Testis (tissue), 3 donors: ENCODE data around the gene GID8. TPM values are rescaled to one million over a fixed set of nuclear protein-coding genes. Genes with fewer than 3 reads are reported as not detected.
A peak's percentile ranks its signal among the peaks of the same experiment; 100 is the strongest.

Experiments
- DNase-seq: peaks from one replicate; pipeline ENCODE4 v3.0.0-alpha.2; 2019
- H3K27ac ChIP-seq, 2 donors: fragments of 200-600 bp; sonication (generic); one replicate each; pipeline ENCODE4 v1.5.1; 2019
- H3K27me3 ChIP-seq: fragments of 200-600 bp; sonication (generic); one replicate; pipeline ENCODE4 v1.5.1; 2019
- H3K36me3 ChIP-seq: fragments of 200-600 bp; sonication (generic); one replicate; pipeline ENCODE4 v1.5.1; 2017; ENCODE audit warnings: low read depth; ENCODE audit errors: missing control alignments
- H3K4me1 ChIP-seq: fragments of 200-600 bp; sonication (generic); one replicate; pipeline ENCODE4 v1.5.1; 2019
- H3K4me3 ChIP-seq, 2 donors: fragments of 200-600 bp; sonication (generic); one replicate each; pipeline ENCODE4 v1.5.1; 2017 to 2019
- H3K9me3 ChIP-seq: fragments of 200-600 bp; sonication (generic); one replicate; pipeline ENCODE4 v1.5.1; 2017
- CTCF ChIP-seq, 3 experiments: fragments of 450-650 bp in 2 of 3; fragments of 200-600 bp in 1 of 3; sonication (generic) in 1 of 3; IDR thresholded peaks; one replicate each; pipeline ENCODE4 v1.5.1; 2016 to 2019; ENCODE audit warnings: antibody characterized with exemption in 3 of 3, mild to moderate bottlenecking in 2 of 3, moderate library complexity in 1 of 3
- POLR2A ChIP-seq: fragments of 450-650 bp; IDR thresholded peaks from one replicate; pipeline ENCODE4 v1.6.1; 2017; ENCODE audit warnings: antibody characterized with exemption, mild to moderate bottlenecking, moderate library complexity
- WGBS, 2 donors: methylation state at CpG; one replicate each; pipeline ENCODE4 v1.1.5; 2018; 5-methylcytosine and 5-hydroxymethylcytosine counted together
- intact Hi-C: fragments of 100-400 bp; cut with DNase I; formaldehyde crosslinking; loops from one replicate; pipeline ENCODE4 v1.15.1; 2023; ENCODE audit warnings: low total_unique reads
- polyA plus RNA-seq: library from polyadenylated mRNA; stranded (reverse); fragments of 350-450 nt; fragmentation: Illumina TruSeq; extraction: RNeasy Lipid Tissue Mini Kit (QIAGEN cat#74804); gene quantifications from one replicate; pipeline ENCODE4 v1.2.3, GENCODE V29; 2014; ENCODE audit warnings: low read depth, low replicate concordance; ENCODE audit not compliant: insufficient read depth
- total RNA-seq, 2 donors: library from RNA; depleted of rRNA; stranded (reverse); fragments of >200 nt; gene quantifications; one replicate each; pipeline ENCODE4 v1.2.3, GENCODE V29; 2016

GID8 gene
- total and polyA plus RNA-seq, 3 donors from 2014 or later = 27.3 to 42.6 (median 41.9) TPM

GRCh38 chr20:62967149-62967501 lies 29.2 kb downstream of the GID8 start:
- intact Hi-C loops = no loop called here
- 94% methylated on average over 6 of the region's 6 CpGs; no CpG with 5 or more reads in 1 of the 2 donors for WGBS, 2 donors

DNA sequence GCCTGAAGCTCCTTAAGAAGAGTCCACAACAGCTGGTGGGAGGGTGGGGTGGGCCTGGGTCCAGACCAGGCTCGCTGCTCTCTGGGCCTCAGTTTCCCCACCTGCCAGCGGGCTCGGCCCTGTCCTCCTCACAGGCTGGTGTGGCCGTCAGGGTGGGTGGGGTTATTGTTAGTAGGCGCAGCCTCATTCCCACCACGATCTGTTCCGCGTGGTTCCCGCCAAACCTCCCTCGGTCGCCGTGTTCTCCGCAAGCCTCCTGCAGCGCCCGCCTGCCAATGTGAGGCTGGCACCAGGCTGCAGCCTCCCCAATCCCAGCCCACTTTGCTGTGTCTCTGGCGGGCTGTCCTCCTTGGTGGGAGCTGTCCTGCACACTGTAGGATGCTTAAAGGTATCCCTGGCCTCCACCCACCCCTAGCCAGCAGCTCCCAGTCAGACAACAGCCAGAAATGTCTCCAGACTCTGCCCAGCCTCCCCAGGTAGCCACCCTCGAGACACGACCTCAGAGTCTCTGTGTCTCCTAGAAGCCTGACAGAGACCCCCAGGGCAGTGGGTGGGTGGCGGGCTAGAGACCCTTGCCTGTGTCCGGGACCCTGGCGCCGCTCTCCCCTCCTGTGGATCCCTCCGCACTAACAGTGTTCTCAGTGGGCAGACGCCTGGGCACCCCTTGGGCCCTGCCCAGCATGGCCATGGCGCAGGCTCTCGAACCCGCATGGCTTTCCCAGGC lies 29.8 kb downstream of the GID8 start:
- Histone ChIP-seq H3K27ac (no peak overlapping the region), H3K9me3 (no peaks in the 10 kb centered on the region), H3K4me1 (peaks cover 10% of the 10 kb centered on the region), H3K36me3 (no peaks in the 10 kb centered on the region), H3K27me3 (no peaks in the 10 kb centered on the region), H3K4me3 (no peak overlapping the region)
- intact Hi-C loops = no loop called here
- TF ChIP-seq CTCF (IDR thresholded peaks at IDR 0.05) (no peak), POLR2A (no peak)
- no peak for DNase-seq
- WGBS, 2 donors = 89 to 95% methylated on average over 19 to 27 of the region's 27 CpGs

More at GRCh38 chr20:62967149-62967501, 29.2 kb downstream of the GID8 start:
- H3K27ac ChIP-seq = no peak overlapping the region
- no peak for DNase-seq
- H3K4me1 ChIP-seq = peaks cover 6% of the 10 kb centered on the region
- TF ChIP-seq POLR2A (no peak), CTCF (IDR thresholded peaks at IDR 0.05) (no peak)
- no peaks in the 10 kb centered on the region for H3K36me3 ChIP-seq
- no peaks in the 10 kb centered on the region for H3K9me3 ChIP-seq
- H3K4me3 ChIP-seq = no peak overlapping the region
- no peaks in the 10 kb centered on the region for H3K27me3 ChIP-seq

- WGBS, 2 donors = 82 to 83% methylated on average over 17 to 21 of the region's 21 CpGs
Measured at GRCh38 chr20:62968378-62969178, 30.6 kb downstream of the GID8 start.

GRCh38 chr20:62969179-62969760 lies 31.3 kb downstream of the GID8 start:
- TF ChIP-seq POLR2A = no peak
- TF ChIP-seq CTCF (IDR thresholded peaks at IDR 0.05) = no peak
- peak; percentile 81 for DNase-seq
- intact Hi-C loops = no loop called here
- Histone ChIP-seq H3K4me3 (no peak overlapping the region), H3K27ac (no peak overlapping the region), H3K27me3 (no peaks in the 10 kb centered on the region), H3K4me1 (peaks cover 14% of the 10 kb centered on the region), H3K9me3 (no peaks in the 10 kb centered on the region), H3K36me3 (no peaks in the 10 kb centered on the region)
- WGBS, 2 donors = 52 to 61% methylated on average over 16 of the region's 16 CpGs

More at GRCh38 chr20:62968378-62969178, 30.6 kb downstream of the GID8 start:
- H3K4me3 ChIP-seq = no peak overlapping the region
- H3K27ac ChIP-seq = no peak overlapping the region
- no peaks in the 10 kb centered on the region for H3K27me3 ChIP-seq
- TF ChIP-seq POLR2A (no peak), CTCF (IDR thresholded peaks at IDR 0.05) (no peak)
- DNase-seq = no peak
- no peaks in the 10 kb centered on the region for H3K9me3 ChIP-seq
- H3K36me3 ChIP-seq = no peaks in the 10 kb centered on the region
- intact Hi-C loops = no loop called here
- peaks cover 14% of the 10 kb centered on the region for H3K4me1 ChIP-seq
